H1 (cell line): ENCODE data around the gene CDC123. TPM values are rescaled to one million over a fixed set of nuclear protein-coding genes. Genes with fewer than 3 reads are reported as not detected.

Experiments used
- ASH2L ChIP-seq: fragments of 200-600, 300-600 bp; sonication (generic); IDR thresholded peaks from one replicate; pipeline ENCODE4 v1.7.1; 2017; ENCODE audit warnings: low read length
- CHD1 ChIP-seq: IDR thresholded peaks from 2 replicates; pipeline ENCODE4 v1.6.1; 2012; ENCODE audit warnings: low read depth, low read length, improper control_type of control experiment
- KDM5A ChIP-seq: fragments of 200-600 bp; IDR thresholded peaks from 2 replicates; pipeline ENCODE4 v1.7.1; 2012; ENCODE audit warnings: mild to moderate bottlenecking, low read length, inconsistent platforms, mixed read lengths
- NANOG ChIP-seq: IDR thresholded peaks from 2 replicates; pipeline ENCODE4 v1.6.1; 2011; ENCODE audit warnings: low read length, low read depth, mild to moderate bottlenecking, inconsistent platforms; ENCODE audit not compliant: insufficient read depth, poor library complexity, severe bottlenecking
- RBBP5 ChIP-seq: IDR thresholded peaks from 2 replicates; pipeline ENCODE4 v1.7.1; 2012; ENCODE audit warnings: low read depth, mild to moderate bottlenecking, inconsistent platforms, low read length, moderate library complexity, borderline replicate concordance
- SIRT6 ChIP-seq: IDR thresholded peaks from one replicate; pipeline ENCODE4 v1.7.1; 2012; ENCODE audit warnings: low read length, inconsistent platforms
- TEAD4 ChIP-seq: IDR thresholded peaks from 2 replicates; pipeline ENCODE4 v1.6.1; 2012; ENCODE audit warnings: low read depth, low read length, inconsistent platforms, mixed read lengths
- polyA plus RNA-seq, 7 experiments: library from polyadenylated mRNA; depleted of rRNA in 3 of 7; stranded (reverse) in 5 of 7; unstranded in 2 of 7; fragments of >200 nt in 5 of 7; fragments of 200-250 nt in 2 of 7; gene quantifications; 1 replicate in 5 of 7; 2 replicates in 1 of 7; 4 replicates in 1 of 7; pipeline versions ENCODE4 v1.2.1 to v1.2.3, GENCODE V29; 2011 to 2013; ENCODE audit warnings: missing spikeins in 2 of 7, mixed read lengths in 2 of 7
- total RNA-seq: library from RNA; stranded (reverse); fragmentation: NEBNext Ultra II Directional; extraction: Animal tissue kit (Norgen Biotek cat#: 25700); gene quantifications from 2 replicates; pipeline ENCODE4 v1.2.1, GENCODE V29; 2021
- TF ChIP-seq, protein P1 (sequence below): fragments of 300-600 bp; sonication (generic); IDR thresholded peaks from 2 replicates; pipeline ENCODE4 v1.7.1; 2012; ENCODE audit warnings: low read length, moderate library complexity, mild to moderate bottlenecking, inconsistent platforms; ENCODE audit not compliant: insufficient replicate concordance
- TF ChIP-seq, protein P2 (sequence below): IDR thresholded peaks from 2 replicates; pipeline ENCODE4 v1.6.1; 2011; ENCODE audit warnings: low read depth, mild to moderate bottlenecking, low read length; ENCODE audit not compliant: insufficient read depth

CDC123 gene
- total and polyA plus RNA-seq, 2 of the 8 experiments (the other 6 are each of a cell fraction or from before 2014, with no cell fraction given), result 115 to 202 TPM

DNA sequence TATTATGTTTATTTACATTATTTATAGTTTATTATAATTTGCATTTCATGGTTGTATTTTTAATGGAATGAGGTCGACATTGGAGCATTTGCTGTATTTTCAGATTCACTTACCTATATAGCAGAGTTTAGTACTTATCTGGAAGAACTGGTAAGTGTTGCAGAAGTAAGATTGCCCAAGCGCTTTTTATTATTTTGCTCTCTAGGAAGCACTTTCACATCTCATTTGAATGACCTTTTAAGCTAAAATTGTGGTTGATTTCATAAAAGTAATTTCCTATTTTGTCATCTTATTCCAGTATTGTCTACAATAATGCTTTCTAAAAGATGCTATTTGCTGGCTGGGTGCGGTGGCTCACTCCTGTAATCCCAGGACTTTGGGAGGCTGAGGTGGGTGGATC, 37.9 kb upstream of the CDC123 start (continued):
- TF ChIP-seq, protein P1, sequence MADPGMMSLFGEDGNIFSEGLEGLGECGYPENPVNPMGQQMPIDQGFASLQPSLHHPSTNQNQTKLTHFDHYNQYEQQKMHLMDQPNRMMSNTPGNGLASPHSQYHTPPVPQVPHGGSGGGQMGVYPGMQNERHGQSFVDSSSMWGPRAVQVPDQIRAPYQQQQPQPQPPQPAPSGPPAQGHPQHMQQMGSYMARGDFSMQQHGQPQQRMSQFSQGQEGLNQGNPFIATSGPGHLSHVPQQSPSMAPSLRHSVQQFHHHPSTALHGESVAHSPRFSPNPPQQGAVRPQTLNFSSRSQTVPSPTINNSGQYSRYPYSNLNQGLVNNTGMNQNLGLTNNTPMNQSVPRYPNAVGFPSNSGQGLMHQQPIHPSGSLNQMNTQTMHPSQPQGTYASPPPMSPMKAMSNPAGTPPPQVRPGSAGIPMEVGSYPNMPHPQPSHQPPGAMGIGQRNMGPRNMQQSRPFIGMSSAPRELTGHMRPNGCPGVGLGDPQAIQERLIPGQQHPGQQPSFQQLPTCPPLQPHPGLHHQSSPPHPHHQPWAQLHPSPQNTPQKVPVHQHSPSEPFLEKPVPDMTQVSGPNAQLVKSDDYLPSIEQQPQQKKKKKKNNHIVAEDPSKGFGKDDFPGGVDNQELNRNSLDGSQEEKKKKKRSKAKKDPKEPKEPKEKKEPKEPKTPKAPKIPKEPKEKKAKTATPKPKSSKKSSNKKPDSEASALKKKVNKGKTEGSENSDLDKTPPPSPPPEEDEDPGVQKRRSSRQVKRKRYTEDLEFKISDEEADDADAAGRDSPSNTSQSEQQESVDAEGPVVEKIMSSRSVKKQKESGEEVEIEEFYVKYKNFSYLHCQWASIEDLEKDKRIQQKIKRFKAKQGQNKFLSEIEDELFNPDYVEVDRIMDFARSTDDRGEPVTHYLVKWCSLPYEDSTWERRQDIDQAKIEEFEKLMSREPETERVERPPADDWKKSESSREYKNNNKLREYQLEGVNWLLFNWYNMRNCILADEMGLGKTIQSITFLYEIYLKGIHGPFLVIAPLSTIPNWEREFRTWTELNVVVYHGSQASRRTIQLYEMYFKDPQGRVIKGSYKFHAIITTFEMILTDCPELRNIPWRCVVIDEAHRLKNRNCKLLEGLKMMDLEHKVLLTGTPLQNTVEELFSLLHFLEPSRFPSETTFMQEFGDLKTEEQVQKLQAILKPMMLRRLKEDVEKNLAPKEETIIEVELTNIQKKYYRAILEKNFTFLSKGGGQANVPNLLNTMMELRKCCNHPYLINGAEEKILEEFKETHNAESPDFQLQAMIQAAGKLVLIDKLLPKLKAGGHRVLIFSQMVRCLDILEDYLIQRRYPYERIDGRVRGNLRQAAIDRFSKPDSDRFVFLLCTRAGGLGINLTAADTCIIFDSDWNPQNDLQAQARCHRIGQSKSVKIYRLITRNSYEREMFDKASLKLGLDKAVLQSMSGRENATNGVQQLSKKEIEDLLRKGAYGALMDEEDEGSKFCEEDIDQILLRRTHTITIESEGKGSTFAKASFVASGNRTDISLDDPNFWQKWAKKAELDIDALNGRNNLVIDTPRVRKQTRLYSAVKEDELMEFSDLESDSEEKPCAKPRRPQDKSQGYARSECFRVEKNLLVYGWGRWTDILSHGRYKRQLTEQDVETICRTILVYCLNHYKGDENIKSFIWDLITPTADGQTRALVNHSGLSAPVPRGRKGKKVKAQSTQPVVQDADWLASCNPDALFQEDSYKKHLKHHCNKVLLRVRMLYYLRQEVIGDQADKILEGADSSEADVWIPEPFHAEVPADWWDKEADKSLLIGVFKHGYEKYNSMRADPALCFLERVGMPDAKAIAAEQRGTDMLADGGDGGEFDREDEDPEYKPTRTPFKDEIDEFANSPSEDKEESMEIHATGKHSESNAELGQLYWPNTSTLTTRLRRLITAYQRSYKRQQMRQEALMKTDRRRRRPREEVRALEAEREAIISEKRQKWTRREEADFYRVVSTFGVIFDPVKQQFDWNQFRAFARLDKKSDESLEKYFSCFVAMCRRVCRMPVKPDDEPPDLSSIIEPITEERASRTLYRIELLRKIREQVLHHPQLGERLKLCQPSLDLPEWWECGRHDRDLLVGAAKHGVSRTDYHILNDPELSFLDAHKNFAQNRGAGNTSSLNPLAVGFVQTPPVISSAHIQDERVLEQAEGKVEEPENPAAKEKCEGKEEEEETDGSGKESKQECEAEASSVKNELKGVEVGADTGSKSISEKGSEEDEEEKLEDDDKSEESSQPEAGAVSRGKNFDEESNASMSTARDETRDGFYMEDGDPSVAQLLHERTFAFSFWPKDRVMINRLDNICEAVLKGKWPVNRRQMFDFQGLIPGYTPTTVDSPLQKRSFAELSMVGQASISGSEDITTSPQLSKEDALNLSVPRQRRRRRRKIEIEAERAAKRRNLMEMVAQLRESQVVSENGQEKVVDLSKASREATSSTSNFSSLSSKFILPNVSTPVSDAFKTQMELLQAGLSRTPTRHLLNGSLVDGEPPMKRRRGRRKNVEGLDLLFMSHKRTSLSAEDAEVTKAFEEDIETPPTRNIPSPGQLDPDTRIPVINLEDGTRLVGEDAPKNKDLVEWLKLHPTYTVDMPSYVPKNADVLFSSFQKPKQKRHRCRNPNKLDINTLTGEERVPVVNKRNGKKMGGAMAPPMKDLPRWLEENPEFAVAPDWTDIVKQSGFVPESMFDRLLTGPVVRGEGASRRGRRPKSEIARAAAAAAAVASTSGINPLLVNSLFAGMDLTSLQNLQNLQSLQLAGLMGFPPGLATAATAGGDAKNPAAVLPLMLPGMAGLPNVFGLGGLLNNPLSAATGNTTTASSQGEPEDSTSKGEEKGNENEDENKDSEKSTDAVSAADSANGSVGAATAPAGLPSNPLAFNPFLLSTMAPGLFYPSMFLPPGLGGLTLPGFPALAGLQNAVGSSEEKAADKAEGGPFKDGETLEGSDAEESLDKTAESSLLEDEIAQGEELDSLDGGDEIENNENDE, result no peak
- TF ChIP-seq, protein P2, sequence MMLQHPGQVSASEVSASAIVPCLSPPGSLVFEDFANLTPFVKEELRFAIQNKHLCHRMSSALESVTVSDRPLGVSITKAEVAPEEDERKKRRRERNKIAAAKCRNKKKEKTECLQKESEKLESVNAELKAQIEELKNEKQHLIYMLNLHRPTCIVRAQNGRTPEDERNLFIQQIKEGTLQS, result no peak
- no peak for TF ChIP-seq SIRT6
- TF ChIP-seq KDM5A, result no peak
- TF ChIP-seq NANOG, result no peak
- no peak for TF ChIP-seq ASH2L
- no peak for TF ChIP-seq CHD1
- no peak for TF ChIP-seq TEAD4
- no peak for TF ChIP-seq RBBP5
